HEK293T (cell line): ENCODE data around the gene ACKR3.

Experiments
- BHLHE40 ChIP-seq: fragments of 450-650 bp; IDR thresholded peaks from 2 replicates; pipeline ENCODE4 v1.6.1; 2016; ENCODE audit warnings: mild to moderate bottlenecking, moderate library complexity, borderline replicate concordance
- CTBP1 ChIP-seq: fragments of 450-650 bp; IDR thresholded peaks from 2 replicates; pipeline ENCODE4 v1.6.1; 2016; ENCODE audit warnings: borderline replicate concordance
- ELF4 ChIP-seq: fragments of 450-650 bp; IDR thresholded peaks from 2 replicates; pipeline ENCODE4 v1.6.1; 2017; ENCODE audit warnings: antibody characterized with exemption
- FOXA1 ChIP-seq: fragments of 450-650 bp; IDR thresholded peaks from 2 replicates; pipeline ENCODE4 v1.6.1; 2016; ENCODE audit warnings: mild to moderate bottlenecking
- FOXK2 ChIP-seq: fragments of 450-650 bp; IDR thresholded peaks from 2 replicates; pipeline ENCODE4 v1.6.1; 2016; ENCODE audit warnings: mild to moderate bottlenecking
- FOXM1 ChIP-seq: fragments of 450-650 bp; IDR thresholded peaks from 2 replicates; pipeline ENCODE4 v1.6.1; 2017; ENCODE audit warnings: mild to moderate bottlenecking, borderline replicate concordance
- L3MBTL2 ChIP-seq: fragments of 450-650 bp; conservative IDR thresholded peaks from 2 replicates; pipeline ENCODE4 v1.6.1; 2016; ENCODE audit warnings: mild to moderate bottlenecking
- SP1 ChIP-seq: fragments of 450-650 bp; IDR thresholded peaks from 2 replicates; pipeline ENCODE4 v1.6.1; 2017
- SUZ12 ChIP-seq: fragments of 450-650 bp; IDR thresholded peaks from 2 replicates; pipeline ENCODE4 v1.6.1; 2016; ENCODE audit warnings: mild to moderate bottlenecking

GRCh38 chr2:236618370-236618769, 48.7 kb downstream of the ACKR3 start:
- TF ChIP-seq BHLHE40 (no peak), SUZ12 (no peak), FOXM1 (no peak), CTBP1 (no peak), FOXK2 (no peak), SP1 (no peak), ELF4 (no peak), FOXA1 (no peak), L3MBTL2 (no peak)
